DND-41 (cell line): Measurements from ENCODE around the gene TMCC2.

ENCODE experiments used
- CTCF ChIP-seq: IDR thresholded peaks from 2 replicates; pipeline ENCODE4 v1.5.1; 2012; ENCODE audit warnings: borderline replicate concordance, low read length, moderate library complexity, mild to moderate bottlenecking; ENCODE audit not compliant: poor library complexity, severe bottlenecking; ENCODE audit errors: extremely low read depth
- EZH2 ChIP-seq: IDR thresholded peaks from 3 replicates; pipeline ENCODE4 v1.6.1; 2012; ENCODE audit warnings: borderline replicate concordance, low read depth, mild to moderate bottlenecking, moderate library complexity, low read length, inconsistent platforms; ENCODE audit not compliant: severe bottlenecking

DNA sequence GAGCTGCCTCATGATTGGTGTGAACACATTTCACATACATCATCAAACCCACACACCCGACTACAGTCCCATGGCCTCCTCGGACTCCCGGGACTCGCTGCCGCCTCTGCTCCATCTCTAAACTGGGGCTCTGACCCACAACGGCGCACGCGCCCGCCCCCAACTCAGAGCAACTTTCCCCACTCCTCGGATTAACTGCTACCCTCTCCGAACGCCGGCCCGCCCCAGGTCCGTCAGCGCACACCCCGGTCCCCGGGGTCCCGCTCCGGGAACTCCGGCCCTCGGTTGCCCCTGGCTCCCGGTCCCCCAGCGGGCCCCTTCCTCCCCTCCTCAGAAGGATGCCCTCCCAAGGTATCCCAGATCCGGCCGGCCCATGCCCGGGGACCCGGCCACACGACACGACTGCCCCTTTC lies 17.0 kb upstream of the TMCC2 start:
- no peak for TF ChIP-seq CTCF
- TF ChIP-seq EZH2, result no peak
